ENCODE data around the gene TMEM233. TPM values are rescaled to one million over a fixed set of nuclear protein-coding genes. Genes with fewer than 3 reads are reported as not detected.

TMEM233 gene
- total and polyA plus RNA-seq, 2 of the 8 experiments (the other 6 are each of a cell fraction or from before 2014, with no cell fraction given) = 0.09 TPM

DNA sequence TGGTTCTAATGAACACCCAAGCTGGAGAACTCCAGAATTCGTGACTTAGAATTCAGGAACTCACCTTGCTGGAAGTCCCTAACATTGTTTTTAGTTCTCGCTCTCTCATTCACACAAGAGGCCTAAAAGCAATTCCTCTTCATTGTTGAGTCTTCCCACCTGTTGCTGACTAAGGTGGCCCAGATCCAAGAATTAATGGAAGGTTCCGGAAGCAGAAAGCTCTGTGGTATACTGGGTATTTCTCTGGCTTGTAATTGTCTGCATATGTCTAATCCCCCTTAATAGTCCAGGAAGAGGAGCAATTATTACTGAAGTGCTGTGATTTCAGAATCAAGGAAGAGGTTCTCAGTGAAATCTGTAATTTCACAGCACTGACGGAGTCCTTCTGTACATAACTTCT is 31.4 kb downstream of the TMEM233 start (continued):
- TF ChIP-seq SIN3A (conservative IDR thresholded peaks at IDR 0.05 in 1 of 2, IDR thresholded peaks at IDR 0.05 in 1 of 2; ENCODE audit: low read depth in 1 of 2, low read length in 2 of 2) (no peak), SP4 (IDR thresholded peaks at IDR 0.05; ENCODE audit: low read length) (no peak), GABPA (IDR thresholded peaks at IDR 0.05; ENCODE audit: borderline replicate concordance, insufficient read depth, low read length) (no peak), EGR1 (IDR thresholded peaks at IDR 0.05; ENCODE audit: borderline replicate concordance, low read depth, low read length) (no peak)
